GM19452 (cell line): Measurements from ENCODE around the gene KISS1.

Experiments used
- ATAC-seq: cut with Tn5 transposase; IDR thresholded peaks from one replicate; pipeline ENCODE4 v1.9.1; 2021; ENCODE audit not compliant: unreplicated experiment

Gene KISS1

GRCh38 chr1:204161609-204162493 lies 34.4 kb downstream of the KISS1 start:
- no peak for ATAC-seq

- no peak for ATAC-seq
Observed at GRCh38 chr1:204157962-204158361, 38.3 kb downstream of the KISS1 start.

- ATAC-seq, result no peak
Observed at GRCh38 chr1:204155881-204156280, 40.4 kb downstream of the KISS1 start.

GRCh38 chr1:204154568-204155255 lies 41.6 kb downstream of the KISS1 start:
- ATAC-seq, result no peak

- no peak for ATAC-seq
Observed at GRCh38 chr1:204153667-204154066, 42.6 kb downstream of the KISS1 start.

GRCh38 chr1:204152310-204153044 lies 43.8 kb downstream of the KISS1 start:
- no peak for ATAC-seq

GRCh38 chr1:204151552-204152309 lies 44.6 kb downstream of the KISS1 start, which contains the start of gene ETNK2:
Gene ETNK2, minus strand, starts transcription at chr1:204152044. Its CDS starts 192 bp downstream, at chr1:204151852.
- no peak for ATAC-seq

GRCh38 chr1:204150702-204151551 lies 45.4 kb downstream of the KISS1 start:
- no peak for ATAC-seq

GRCh38 chr1:204149635-204150565 lies 46.4 kb downstream of the KISS1 start:
- no peak for ATAC-seq

- ATAC-seq, result no peak
Observed at GRCh38 chr1:204149107-204149506, 47.2 kb downstream of the KISS1 start.

- no peak for ATAC-seq
Observed at GRCh38 chr1:204147406-204148383, 48.6 kb downstream of the KISS1 start.

- ATAC-seq, result no peak
Observed at GRCh38 chr1:204146965-204147364, 49.3 kb downstream of the KISS1 start.

- ATAC-seq, result no peak
Observed at GRCh38 chr1:204146309-204146708, 50.0 kb downstream of the KISS1 start.

GRCh38 chr1:204145033-204145504 lies 51.2 kb downstream of the KISS1 start:
- ATAC-seq, result no peak

GRCh38 chr1:204143276-204144041 lies 52.8 kb downstream of the KISS1 start:
- no peak for ATAC-seq
